Ramos (cell line): ENCODE data around the gene MFN1.

Experiments used
- in situ Hi-C: fragments of 300-500 bp; cut with MboI; formaldehyde crosslinking; loops from one replicate; pipeline ENCODE4 v1.14.3; 2022; ENCODE audit warnings: low sequenced_read_pairs; ENCODE audit not compliant: unreplicated experiment

Gene MFN1

GRCh38 chr3:179347345-179348194 lies at the start of gene MFN1:
Gene MFN1, plus strand, starts transcription at chr3:179347709. Its CDS starts 1,143 bp downstream, at chr3:179348852.
- in situ Hi-C loops: no loop called here

GRCh38 chr3:179297971-179298725 lies 49.4 kb upstream of the MFN1 start:
- in situ Hi-C loops: no loop called here

- in situ Hi-C loops: no loop called here
These were observed 48.2 kb upstream of the MFN1 start for GRCh38 chr3:179299316-179299715.

- in situ Hi-C loops: loop anchor here (25.0 kb wide), 1 partner anchor 863 kb away; no protein-coding TSS in a partner anchor
These were observed 47.4 kb upstream of the MFN1 start for GRCh38 chr3:179299999-179300613.

- in situ Hi-C loops: loop anchor here (25.0 kb wide), 1 partner anchor 864 kb away; no protein-coding TSS in a partner anchor
These were observed 45.9 kb upstream of the MFN1 start for GRCh38 chr3:179301645-179302044.

GRCh38 chr3:179302111-179302510 lies 45.4 kb upstream of the MFN1 start:
- in situ Hi-C loops: loop anchor here (25.0 kb wide), 1 partner anchor 865 kb away; no protein-coding TSS in a partner anchor

GRCh38 chr3:179304605-179305004 lies 42.9 kb upstream of the MFN1 start:
- in situ Hi-C loops: loop anchor here (25.0 kb wide), 1 partner anchor 867 kb away; no protein-coding TSS in a partner anchor

- in situ Hi-C loops: loop anchor here (25.0 kb wide), 1 partner anchor 870 kb away; no protein-coding TSS in a partner anchor
These were observed 40.1 kb upstream of the MFN1 start for GRCh38 chr3:179307362-179307761.

- in situ Hi-C loops: loop anchor here (25.0 kb wide), 1 partner anchor 871 kb away; no protein-coding TSS in a partner anchor
These were observed 39.5 kb upstream of the MFN1 start for GRCh38 chr3:179308001-179308400.

GRCh38 chr3:179309225-179310078 lies 38.1 kb upstream of the MFN1 start:
- in situ Hi-C loops: loop anchor here (25.0 kb wide), 1 partner anchor 872 kb away; no protein-coding TSS in a partner anchor

- in situ Hi-C loops: loop anchor here (5.0 to 25.0 kb wide), 3 partner anchors 172 to 882 kb away; partner anchors contain the start of gene PIK3CA
These were observed 28.6 kb upstream of the MFN1 start for GRCh38 chr3:179318876-179319275.

GRCh38 chr3:179321668-179322285 lies 25.7 kb upstream of the MFN1 start:
- in situ Hi-C loops: loop anchor here (25.0 kb wide), 1 partner anchor 884 kb away; no protein-coding TSS in a partner anchor

- in situ Hi-C loops: loop anchor here (25.0 kb wide), 1 partner anchor 885 kb away; no protein-coding TSS in a partner anchor
These were observed 25.0 kb upstream of the MFN1 start, which contains the start of gene ZNF639 for GRCh38 chr3:179322286-179323196. Gene ZNF639, plus strand, starts transcription at chr3:179323031. Its CDS starts 5,263 bp downstream, at chr3:179328294.

- in situ Hi-C loops: loop anchor here (25.0 kb wide), 1 partner anchor 886 kb away; no protein-coding TSS in a partner anchor
These were observed 24.1 kb upstream of the MFN1 start for GRCh38 chr3:179323197-179324110.

- in situ Hi-C loops: loop anchor here (25.0 kb wide), 1 partner anchor 887 kb away; no protein-coding TSS in a partner anchor
These were observed 23.2 kb upstream of the MFN1 start for GRCh38 chr3:179324270-179324754.

- in situ Hi-C loops: no loop called here
These were observed 17.1 kb upstream of the MFN1 start for GRCh38 chr3:179330438-179330837.
